ENCODE data around the gene RNF126.
"Not testable (repeated sequence)": the region's sequence is repeated elsewhere in the genome, so short reads cannot be mapped to it uniquely, and the experiment has no call there.

Gene RNF126

GRCh38 chr19:678791-679388, 15.9 kb upstream of the RNF126 start:
- no peak overlapping the region for H3K27ac Mint-ChIP-seq
- peaks cover 8% of the 10 kb centered on the region for H3K4me1 Mint-ChIP-seq
- H3K36me3 Mint-ChIP-seq = peaks cover under 1% of the 10 kb centered on the region
- ATAC-seq (ENCODE audit: low read depth) = no peak
- H3K4me3 Mint-ChIP-seq = peak overlapping the region; percentile 66
- DNase-seq (ENCODE audit: low spot score in 2 of 2) = no peak
- H3K27me3 Mint-ChIP-seq = peaks cover 6% of the 10 kb centered on the region
- no peaks in the 10 kb centered on the region for H3K9me3 Mint-ChIP-seq

GRCh38 chr19:677601-678436, 14.8 kb upstream of the RNF126 start:
- Mint-ChIP-seq H3K4me1 (peaks cover 8% of the 10 kb centered on the region), H3K36me3 (peaks cover 3% of the 10 kb centered on the region), H3K27me3 (peaks cover 12% of the 10 kb centered on the region), H3K27ac (no peak overlapping the region), H3K4me3 (peak overlapping the region; percentile 24), H3K9me3 (no peaks in the 10 kb centered on the region)
- no peak for ATAC-seq (ENCODE audit: low read depth)
- no peak for DNase-seq (ENCODE audit: low spot score in 2 of 2)

- Mint-ChIP-seq H3K36me3 (peaks cover 3% of the 10 kb centered on the region), H3K9me3 (no peaks in the 10 kb centered on the region), H3K4me1 (peaks cover 8% of the 10 kb centered on the region), H3K27ac (no peak overlapping the region), H3K27me3 (peaks cover 12% of the 10 kb centered on the region), H3K4me3 (no peak overlapping the region)
- ATAC-seq (ENCODE audit: low read depth) (no peak), DNase-seq (ENCODE audit: low spot score in 2 of 2) (no peak)
Observed at GRCh38 chr19:677201-677600, 14.2 kb upstream of the RNF126 start.

GRCh38 chr19:676339-677105, 13.5 kb upstream of the RNF126 start, which contains the start of gene FSTL3:
Gene FSTL3 (plus strand): TSS chr19:676392. CDS start chr19:676424, 32 bp downstream.
- Mint-ChIP-seq H3K4me3 (no peak within 1 kb of the TSS), H3K36me3 (peaks cover 3% of the 10 kb centered on the region), H3K4me1 (peaks cover 8% of the 10 kb centered on the region), H3K27me3 (peaks cover 12% of the 10 kb centered on the region), H3K27ac (no peak within 1 kb of the TSS), H3K9me3 (no peaks in the 10 kb centered on the region)
- DNase-seq (ENCODE audit: low spot score in 2 of 2) (no peak), ATAC-seq (ENCODE audit: low read depth) (no peak)

GRCh38 chr19:676007-676338, 13.0 kb upstream of the RNF126 start:
- peaks cover 8% of the 10 kb centered on the region for H3K4me1 Mint-ChIP-seq
- H3K4me3 Mint-ChIP-seq = no peak overlapping the region
- ATAC-seq (ENCODE audit: low read depth) (no peak), DNase-seq (ENCODE audit: low spot score in 2 of 2) (no peak)
- peaks cover 3% of the 10 kb centered on the region for H3K36me3 Mint-ChIP-seq
- peaks cover 12% of the 10 kb centered on the region for H3K27me3 Mint-ChIP-seq
- H3K27ac Mint-ChIP-seq = no peak overlapping the region
- H3K9me3 Mint-ChIP-seq = no peaks in the 10 kb centered on the region

- Mint-ChIP-seq H3K4me3 (no peak overlapping the region), H3K27ac (no peak overlapping the region), H3K9me3 (no peaks in the 10 kb centered on the region), H3K4me1 (peaks cover 3% of the 10 kb centered on the region), H3K27me3 (peaks cover 12% of the 10 kb centered on the region), H3K36me3 (peaks cover 3% of the 10 kb centered on the region)
- no peak for DNase-seq (ENCODE audit: low spot score in 2 of 2)
- no peak for ATAC-seq (ENCODE audit: low read depth)
Observed at GRCh38 chr19:674282-675151, 11.5 kb upstream of the RNF126 start.

GRCh38 chr19:670609-671075, 7.6 kb upstream of the RNF126 start:
- peak; percentile 53 for ATAC-seq (ENCODE audit: low read depth)

GRCh38 chr19:668675-669434, 5.8 kb upstream of the RNF126 start:
- not testable (repeated sequence) for H3K27me3 Mint-ChIP-seq; H3K9me3 Mint-ChIP-seq; H3K27ac Mint-ChIP-seq; H3K4me1 Mint-ChIP-seq; DNase-seq (ENCODE audit: low spot score in 2 of 2); ATAC-seq (ENCODE audit: low read depth); H3K4me3 Mint-ChIP-seq; H3K36me3 Mint-ChIP-seq

More at GRCh38 chr19:670609-671075, 7.6 kb upstream of the RNF126 start:
- Mint-ChIP-seq H3K27ac (no peak overlapping the region), H3K4me3 (no peak overlapping the region), H3K27me3 (peaks cover 12% of the 10 kb centered on the region), H3K4me1 (peaks cover 3% of the 10 kb centered on the region), H3K9me3 (no peaks in the 10 kb centered on the region), H3K36me3 (peaks cover 3% of the 10 kb centered on the region)
- no peak for DNase-seq (ENCODE audit: low spot score in 2 of 2)

GRCh38 chr19:666985-667573, 4.1 kb upstream of the RNF126 start:
- DNase-seq (ENCODE audit: low spot score in 2 of 2); H3K27me3 Mint-ChIP-seq; H3K9me3 Mint-ChIP-seq; H3K27ac Mint-ChIP-seq; H3K36me3 Mint-ChIP-seq; H3K4me3 Mint-ChIP-seq; ATAC-seq (ENCODE audit: low read depth); H3K4me1 Mint-ChIP-seq: not testable (repeated sequence)

- Mint-ChIP-seq H3K27me3 (peaks cover 2% of the 10 kb centered on the region), H3K4me1 (peaks cover 12% of the 10 kb centered on the region), H3K36me3 (no peaks in the 10 kb centered on the region), H3K4me3 (peak overlapping the region; percentile 28), H3K27ac (no peak overlapping the region), H3K9me3 (no peaks in the 10 kb centered on the region)
- ATAC-seq (ENCODE audit: low read depth) (peak; percentile 2), DNase-seq (ENCODE audit: low spot score in 2 of 2) (peak; percentile 78 to 84)
Observed at GRCh38 chr19:664913-665443, 2.0 kb upstream of the RNF126 start.

- no peak for DNase-seq (ENCODE audit: low spot score in 2 of 2)
- ATAC-seq (ENCODE audit: low read depth) = no peak
- Mint-ChIP-seq H3K27ac (peak overlapping the region; percentile 83), H3K9me3 (no peaks in the 10 kb centered on the region), H3K4me3 (peak overlapping the region; percentile 87), H3K27me3 (peaks cover 2% of the 10 kb centered on the region), H3K4me1 (peaks cover 18% of the 10 kb centered on the region), H3K36me3 (no peaks in the 10 kb centered on the region)
Observed at GRCh38 chr19:663682-664117, 686 bp upstream of the RNF126 start.

- H3K36me3 Mint-ChIP-seq = no peaks in the 10 kb centered on the region
Observed at GRCh38 chr19:662207-662961, 630 bp downstream of the RNF126 start.

More at GRCh38 chr19:662207-662961, 630 bp downstream of the RNF126 start:
- H3K9me3 Mint-ChIP-seq = no peaks in the 10 kb centered on the region
- peak overlapping the region; percentile 92 for H3K27ac Mint-ChIP-seq
- peaks cover 24% of the 10 kb centered on the region for H3K4me1 Mint-ChIP-seq
- DNase-seq (ENCODE audit: low spot score in 2 of 2) (peak in 1 of 2 donors; percentile 62), ATAC-seq (ENCODE audit: low read depth) (peak; percentile 16)
- H3K4me3 Mint-ChIP-seq = peak overlapping the region; percentile 98
- H3K27me3 Mint-ChIP-seq = peaks cover 2% of the 10 kb centered on the region
